ENCODE results near the gene USP34.
"Not testable (repeated sequence)": the region's sequence is repeated elsewhere in the genome, so short reads cannot be mapped to it uniquely, and the experiment has no call there.

The USP34 gene

DNA sequence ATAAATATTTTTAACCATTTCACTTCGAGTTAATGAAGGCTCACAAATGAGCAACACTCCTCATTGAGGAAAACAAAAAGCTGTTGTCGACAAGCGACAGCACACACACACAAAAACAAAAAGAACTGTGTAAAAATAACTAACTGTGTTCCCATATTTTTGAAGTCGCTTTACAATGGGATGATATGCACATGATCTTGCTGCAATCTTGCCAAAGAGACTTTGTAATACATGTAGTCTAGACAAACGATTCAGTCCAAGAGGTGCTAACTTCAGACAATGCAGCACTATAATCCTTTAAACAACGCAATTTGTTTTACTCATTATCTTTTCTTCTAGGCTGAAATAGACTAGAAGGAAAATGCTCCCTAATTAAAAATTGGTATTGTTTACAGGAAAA, 7.2 kb upstream of the USP34 start:
- no peaks in the 10 kb centered on the region for H3K4me1 ChIP-seq (ENCODE audit: control insufficient read depth, insufficient read depth, low read length)
- H3K9me3 ChIP-seq (ENCODE audit: control insufficient read depth, low read length) = no peaks in the 10 kb centered on the region
- WGBS, 2 experiments = 95 to 99% methylated on average over 5 of the region's 6 CpGs
- H3K27ac ChIP-seq (ENCODE audit: insufficient read depth, low read depth, low read length, poor library complexity, severe bottlenecking) = no peak overlapping the region
- no peaks in the 10 kb centered on the region for H3K27me3 ChIP-seq (ENCODE audit: control insufficient read depth, insufficient read depth, low read length, poor library complexity, severe bottlenecking)
- H3K4me3 ChIP-seq (ENCODE audit: insufficient read depth, low read depth, low read length) = no peak overlapping the region
- H3K36me3 ChIP-seq (ENCODE audit: control insufficient read depth, insufficient read depth, low read length) = peaks cover 40% of the 10 kb centered on the region

- H3K27me3 ChIP-seq (ENCODE audit: control insufficient read depth, insufficient read depth, low read length, poor library complexity, severe bottlenecking); H3K4me1 ChIP-seq (ENCODE audit: control insufficient read depth, insufficient read depth, low read length); H3K4me3 ChIP-seq (ENCODE audit: insufficient read depth, low read depth, low read length); H3K9me3 ChIP-seq (ENCODE audit: control insufficient read depth, low read length); H3K27ac ChIP-seq (ENCODE audit: insufficient read depth, low read depth, low read length, poor library complexity, severe bottlenecking): not testable (repeated sequence)
- peaks cover 30% of the 10 kb centered on the region for H3K36me3 ChIP-seq (ENCODE audit: control insufficient read depth, insufficient read depth, low read length)
- 93% methylated on average over 11 of the region's 12 CpGs for WGBS, 2 experiments
These were observed 6.2 kb upstream of the USP34 start for GRCh38 chr2:61476929-61477589.

GRCh38 chr2:61471905-61472805, 1.3 kb upstream of the USP34 start:
- Histone ChIP-seq H3K4me1 (ENCODE audit: control insufficient read depth, insufficient read depth, low read length) (no peaks in the 10 kb centered on the region), H3K27me3 (ENCODE audit: control insufficient read depth, insufficient read depth, low read length, poor library complexity, severe bottlenecking) (no peaks in the 10 kb centered on the region), H3K4me3 (ENCODE audit: insufficient read depth, low read depth, low read length) (peak overlapping the region; percentile 98), H3K27ac (ENCODE audit: insufficient read depth, low read depth, low read length, poor library complexity, severe bottlenecking) (peak overlapping the region; percentile 94), H3K36me3 (ENCODE audit: control insufficient read depth, insufficient read depth, low read length) (peaks cover under 1% of the 10 kb centered on the region), H3K9me3 (ENCODE audit: control insufficient read depth, low read length) (no peaks in the 10 kb centered on the region)
- 43 to 44% methylated on average over 19 of the region's 19 CpGs for WGBS, 2 experiments

GRCh38 chr2:61470122-61470951, 550 bp downstream of the USP34 start:
- Histone ChIP-seq H3K9me3 (ENCODE audit: control insufficient read depth, low read length) (no peaks in the 10 kb centered on the region), H3K27ac (ENCODE audit: insufficient read depth, low read depth, low read length, poor library complexity, severe bottlenecking) (peak overlapping the region; percentile 87), H3K27me3 (ENCODE audit: control insufficient read depth, insufficient read depth, low read length, poor library complexity, severe bottlenecking) (no peaks in the 10 kb centered on the region), H3K36me3 (ENCODE audit: control insufficient read depth, insufficient read depth, low read length) (no peaks in the 10 kb centered on the region), H3K4me1 (ENCODE audit: control insufficient read depth, insufficient read depth, low read length) (no peaks in the 10 kb centered on the region), H3K4me3 (ENCODE audit: insufficient read depth, low read depth, low read length) (peak overlapping the region; percentile 69)
- WGBS, 2 experiments = 1% methylated on average over 70 to 79 of the region's 94 CpGs

DNA sequence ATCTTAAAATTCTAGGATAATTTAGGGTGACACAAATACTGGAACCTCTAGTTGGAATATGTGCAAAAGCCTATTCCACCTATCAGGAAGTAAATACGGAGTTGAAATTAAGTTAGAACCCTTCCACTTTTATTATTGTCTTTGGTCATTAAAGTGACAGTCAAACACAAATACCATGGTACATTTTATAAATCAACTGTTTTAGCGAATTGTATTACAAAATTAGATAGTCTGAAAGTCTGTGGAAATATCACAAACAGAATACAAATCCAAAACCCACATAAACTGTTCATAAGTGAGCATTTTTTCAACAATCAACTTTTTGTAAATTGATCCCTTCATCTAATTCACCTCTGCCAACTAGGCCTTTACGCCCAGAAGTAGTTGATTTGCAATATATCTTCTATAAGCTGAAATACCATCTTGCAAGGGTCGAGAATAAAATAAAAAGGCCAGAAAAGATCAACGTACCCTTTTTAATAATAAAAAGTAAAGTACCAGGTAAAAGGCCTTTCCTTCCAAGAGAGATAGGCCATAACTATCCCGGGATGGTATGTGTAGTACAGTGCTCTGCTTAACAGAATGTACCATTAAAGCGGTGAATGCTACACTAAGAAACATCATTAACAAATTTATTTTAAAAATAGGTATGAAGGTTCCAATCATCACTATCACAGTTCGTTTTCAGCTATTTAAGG, 1.3 kb downstream of the USP34 start:
- H3K4me1 ChIP-seq (ENCODE audit: control insufficient read depth, insufficient read depth, low read length) = no peaks in the 10 kb centered on the region
- peak overlapping the region; percentile 87 for H3K27ac ChIP-seq (ENCODE audit: insufficient read depth, low read depth, low read length, poor library complexity, severe bottlenecking)
- no peaks in the 10 kb centered on the region for H3K9me3 ChIP-seq (ENCODE audit: control insufficient read depth, low read length)
- WGBS, 2 experiments = 19 to 20% methylated on average over 1 to 6 of the region's 8 CpGs
- no peaks in the 10 kb centered on the region for H3K36me3 ChIP-seq (ENCODE audit: control insufficient read depth, insufficient read depth, low read length)
- peak overlapping the region; percentile 69 for H3K4me3 ChIP-seq (ENCODE audit: insufficient read depth, low read depth, low read length)
- H3K27me3 ChIP-seq (ENCODE audit: control insufficient read depth, insufficient read depth, low read length, poor library complexity, severe bottlenecking) = no peaks in the 10 kb centered on the region

GRCh38 chr2:61468231-61468630, 2.7 kb downstream of the USP34 start:
- not testable (repeated sequence) for H3K27me3 ChIP-seq (ENCODE audit: control insufficient read depth, insufficient read depth, low read length, poor library complexity, severe bottlenecking); H3K4me3 ChIP-seq (ENCODE audit: insufficient read depth, low read depth, low read length); H3K4me1 ChIP-seq (ENCODE audit: control insufficient read depth, insufficient read depth, low read length); H3K9me3 ChIP-seq (ENCODE audit: control insufficient read depth, low read length); H3K36me3 ChIP-seq (ENCODE audit: control insufficient read depth, insufficient read depth, low read length); H3K27ac ChIP-seq (ENCODE audit: insufficient read depth, low read depth, low read length, poor library complexity, severe bottlenecking)
- 91 to 95% methylated on average over 10 of the region's 10 CpGs for WGBS, 2 experiments

DNA sequence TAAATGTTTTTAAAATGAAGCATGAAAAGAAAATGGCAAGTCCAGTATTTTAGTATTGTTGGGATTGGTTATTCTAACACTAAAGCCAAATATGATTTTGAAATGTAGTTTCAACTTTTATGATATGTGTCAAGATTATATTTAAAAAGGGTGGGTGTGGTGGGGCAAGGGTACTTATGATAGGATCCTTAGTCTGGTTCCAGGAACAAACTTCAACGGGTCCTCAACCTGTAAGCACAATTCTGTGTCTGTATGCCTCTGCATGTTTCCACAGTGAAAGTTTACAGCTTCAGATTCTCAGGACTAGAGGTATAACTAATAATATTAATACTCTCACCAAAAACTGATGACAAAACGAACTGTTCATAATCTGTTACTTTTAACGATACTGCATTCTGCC, 5.8 kb downstream of the USP34 start:
- no peak overlapping the region for H3K27ac ChIP-seq (ENCODE audit: insufficient read depth, low read depth, low read length, poor library complexity, severe bottlenecking)
- H3K9me3 ChIP-seq (ENCODE audit: control insufficient read depth, low read length) = no peaks in the 10 kb centered on the region
- no peaks in the 10 kb centered on the region for H3K4me1 ChIP-seq (ENCODE audit: control insufficient read depth, insufficient read depth, low read length)
- no peaks in the 10 kb centered on the region for H3K27me3 ChIP-seq (ENCODE audit: control insufficient read depth, insufficient read depth, low read length, poor library complexity, severe bottlenecking)
- H3K36me3 ChIP-seq (ENCODE audit: control insufficient read depth, insufficient read depth, low read length) = no peaks in the 10 kb centered on the region
- no peak overlapping the region for H3K4me3 ChIP-seq (ENCODE audit: insufficient read depth, low read depth, low read length)
- 88 to 89% methylated on average over 3 of the region's 3 CpGs for WGBS, 2 experiments

DNA sequence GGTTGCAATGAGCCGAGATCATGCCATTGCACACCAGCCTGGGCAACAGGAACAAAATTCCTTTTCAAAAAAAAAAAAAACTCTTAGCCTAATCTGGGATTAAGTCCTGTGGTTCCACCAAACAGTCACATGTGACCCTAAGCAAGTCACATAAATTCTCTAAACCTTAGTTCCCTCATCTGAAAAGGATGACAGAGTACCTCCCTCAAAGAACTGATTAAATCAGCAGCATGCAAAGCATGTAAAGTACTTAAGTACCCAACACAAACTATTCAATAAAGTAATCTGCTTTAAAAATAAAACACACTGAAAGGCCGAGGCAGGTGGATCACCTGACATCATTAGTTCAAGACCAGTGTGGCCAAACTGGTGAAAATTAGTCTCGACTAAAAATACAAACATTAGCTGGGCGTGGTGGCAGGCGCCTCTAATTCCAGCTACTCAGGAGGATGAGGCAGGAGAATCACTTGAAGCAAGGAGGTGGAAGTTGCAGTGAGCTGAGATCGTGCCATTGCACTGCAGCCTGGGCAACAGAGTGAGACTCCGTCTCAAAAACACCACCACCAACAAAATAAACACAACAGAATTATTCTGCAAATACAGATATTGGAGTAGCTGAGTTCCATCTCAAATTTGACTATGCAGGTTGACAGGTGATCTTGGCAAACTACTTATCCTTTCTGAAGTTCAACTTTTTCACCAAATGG, 7.0 kb downstream of the USP34 start:
- Histone ChIP-seq H3K4me3 (ENCODE audit: insufficient read depth, low read depth, low read length) (no peak overlapping the region), H3K9me3 (ENCODE audit: control insufficient read depth, low read length) (no peaks in the 10 kb centered on the region), H3K36me3 (ENCODE audit: control insufficient read depth, insufficient read depth, low read length) (no peaks in the 10 kb centered on the region), H3K27ac (ENCODE audit: insufficient read depth, low read depth, low read length, poor library complexity, severe bottlenecking) (peak overlapping the region; percentile 51), H3K27me3 (ENCODE audit: control insufficient read depth, insufficient read depth, low read length, poor library complexity, severe bottlenecking) (no peaks in the 10 kb centered on the region), H3K4me1 (ENCODE audit: control insufficient read depth, insufficient read depth, low read length) (no peaks in the 10 kb centered on the region)
- 78 to 82% methylated on average over 7 of the region's 7 CpGs for WGBS, 2 experiments

DNA sequence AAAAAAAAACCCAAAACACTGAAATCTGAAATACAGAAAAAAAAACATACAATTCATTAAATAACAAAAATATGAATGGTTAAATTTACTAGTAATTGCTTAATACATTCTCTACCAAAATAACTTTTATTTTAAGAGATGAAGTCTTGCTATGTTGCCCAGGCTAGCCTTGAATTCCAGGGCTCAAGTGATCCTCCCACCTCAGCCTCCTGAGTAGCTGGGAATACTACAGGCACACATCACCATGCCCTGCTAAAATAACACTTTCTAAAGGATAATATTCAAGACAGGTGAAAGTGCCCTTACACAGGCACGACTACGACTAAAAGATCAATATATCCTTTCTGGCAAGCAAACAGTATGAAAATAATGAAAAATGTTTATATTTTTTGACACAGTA, 9.5 kb downstream of the USP34 start:
- no peaks in the 10 kb centered on the region for H3K27me3 ChIP-seq (ENCODE audit: control insufficient read depth, insufficient read depth, low read length, poor library complexity, severe bottlenecking)
- 100% methylated on average over 2 of the region's 2 CpGs for WGBS, 2 experiments
- no peaks in the 10 kb centered on the region for H3K4me1 ChIP-seq (ENCODE audit: control insufficient read depth, insufficient read depth, low read length)
- no peak overlapping the region for H3K4me3 ChIP-seq (ENCODE audit: insufficient read depth, low read depth, low read length)
- H3K27ac ChIP-seq (ENCODE audit: insufficient read depth, low read depth, low read length, poor library complexity, severe bottlenecking) = no peak overlapping the region
- no peaks in the 10 kb centered on the region for H3K9me3 ChIP-seq (ENCODE audit: control insufficient read depth, low read length)
- H3K36me3 ChIP-seq (ENCODE audit: control insufficient read depth, insufficient read depth, low read length) = no peaks in the 10 kb centered on the region
